GM12878 (cell line): ENCODE results near the gene TBXT. TPM values are rescaled to one million over a fixed set of nuclear protein-coding genes. Genes with fewer than 3 reads are reported as not detected.

Experiments used
- ATAC-seq: fragments of 200-7000 bp; cut with Tn5 transposase; 3 replicates; pipeline ENCODE4 v1.9.1; 2020; ENCODE audit warnings: mild to moderate bottlenecking, moderate library complexity
- BruUV-seq: library from RNA; stranded (reverse); fragments of 400-500 nt; replicated peaks from 2 replicates; lab custom pipeline; 2021; lab: Mats Ljungman, UMichigan
- CTCF ChIA-PET: fragments of 300-600 bp; sonication (Branson Sonifier 250); formaldehyde crosslinking; extraction: SDS; loops from one replicate; lab custom pipeline; 2021; ENCODE audit warnings: inconsistent platforms; lab: Yijun Ruan, JAX
- POLR2A ChIA-PET: fragments of 350-600 bp; formaldehyde crosslinking; extraction: SDS; loops from one replicate; lab custom pipeline; 2021; ENCODE audit warnings: inconsistent platforms; lab: Charles Lee
- RAD21 ChIA-PET: fragments of 300-600 bp; sonication (Branson Sonifier 250); formaldehyde crosslinking; loops from one replicate; lab custom pipeline; 2023; ENCODE audit warnings: antibody characterized with exemption; ENCODE audit not compliant: unreplicated experiment; lab: Charles Lee
- SMC1A ChIA-PET: fragments of 300-600 bp; sonication (Branson Sonifier 250); formaldehyde crosslinking; loops from one replicate; lab custom pipeline; 2023; ENCODE audit not compliant: unreplicated experiment, uncharacterized antibody; lab: Charles Lee
- DNase-seq: peaks from one replicate; pipeline ENCODE4 v3.0.0-alpha.2; 2011; ENCODE audit warnings: low read depth, low spot score
- FAIRE-seq: peaks from 3 replicates; lab custom pipeline; 2011; peaks lifted over from hg19 to GRCh38; lab: Jason Lieb, UNC
- H2AFZ ChIP-seq: 2 replicates; pipeline ENCODE4 v1.6.0; 2011; ENCODE audit warnings: low read depth, low read length, control low read depth; ENCODE audit not compliant: control insufficient read depth
- H3K27ac ChIP-seq: 2 replicates; pipeline ENCODE4 v1.5.1; 2011; ENCODE audit warnings: control low read depth; ENCODE audit not compliant: control insufficient read depth, insufficient read depth
- H3K27me3 ChIP-seq, 2 experiments: replicated peaks in 1 of 2; 2 replicates each; pipeline versions ENCODE4 v1.6.0 to v1.6.1; 2011; ENCODE audit warnings: low read length in 1 of 2; ENCODE audit not compliant: control insufficient read depth in 2 of 2, insufficient read depth in 2 of 2
- H3K36me3 ChIP-seq, 2 experiments: 2 replicates each; pipeline ENCODE4 v1.5.1; 2011; ENCODE audit warnings: low read length in 1 of 2; ENCODE audit not compliant: control insufficient read depth in 2 of 2, insufficient read depth in 2 of 2
- H3K4me1 ChIP-seq: 2 replicates; pipeline ENCODE4 v1.6.1; 2011; ENCODE audit warnings: mild to moderate bottlenecking, low read length, moderate library complexity, mixed read lengths; ENCODE audit not compliant: control insufficient read depth, insufficient read depth
- H3K4me2 ChIP-seq: 2 replicates; pipeline ENCODE4 v1.6.0; 2011; ENCODE audit warnings: control low read depth; ENCODE audit not compliant: control insufficient read depth, insufficient read depth
- H3K4me3 ChIP-seq: fragments of 200-600 bp; sonication (generic); 2 replicates; pipeline ENCODE4 v1.5.1; 2016
- H3K79me2 ChIP-seq: 2 replicates; pipeline ENCODE4 v1.6.0; 2011; ENCODE audit warnings: low read length; ENCODE audit not compliant: control insufficient read depth, insufficient read depth
- H3K9ac ChIP-seq: 2 replicates; pipeline ENCODE4 v1.8.0; 2011; ENCODE audit warnings: low read length, control low read depth, mixed read lengths; ENCODE audit not compliant: control insufficient read depth, insufficient read depth
- H3K9me3 ChIP-seq: replicated peaks from 3 replicates; pipeline ENCODE4 v1.5.1; 2011; ENCODE audit warnings: mild to moderate bottlenecking, low read length; ENCODE audit not compliant: control insufficient read depth, insufficient read depth
- H4K20me1 ChIP-seq: 2 replicates; pipeline ENCODE4 v1.6.0; 2011; ENCODE audit not compliant: control insufficient read depth, insufficient read depth
- CBFB ChIP-seq: IDR thresholded peaks from 2 replicates; pipeline ENCODE4 v1.6.1; 2016; ENCODE audit warnings: antibody characterized with exemption, low read depth
- ESRRA ChIP-seq: IDR thresholded peaks from 2 replicates; pipeline ENCODE4 v1.6.1; 2012; ENCODE audit warnings: mild to moderate bottlenecking, low read length, improper control_type of control experiment
- FOS ChIP-seq: IDR thresholded peaks from 3 replicates; pipeline ENCODE4 v1.6.1; 2011; ENCODE audit warnings: borderline replicate concordance; ENCODE audit not compliant: insufficient read length; ENCODE audit errors: extremely low read depth
- KDM1A ChIP-seq: fragments of 200-600 bp; sonication (generic); IDR thresholded peaks from 2 replicates; pipeline ENCODE4 v1.6.1; 2016; ENCODE audit warnings: borderline replicate concordance
- RCOR1 ChIP-seq: conservative IDR thresholded peaks from 2 replicates; pipeline ENCODE4 v1.6.1; 2012; ENCODE audit warnings: low read depth, low read length, improper control_type of control experiment
- RELA ChIP-seq: fragments of 450-650 bp; IDR thresholded peaks from 2 replicates; pipeline ENCODE4 v1.8.0; 2014; ENCODE audit warnings: borderline replicate concordance; ENCODE audit not compliant: partially characterized antibody
- SIX5 ChIP-seq: IDR thresholded peaks from 2 replicates; pipeline ENCODE4 v1.6.1; 2011; ENCODE audit warnings: mild to moderate bottlenecking, low read depth, low read length, moderate library complexity; ENCODE audit not compliant: severe bottlenecking
- SMC3 ChIP-seq: IDR thresholded peaks from 2 replicates; pipeline ENCODE4 v1.6.1; 2011; ENCODE audit warnings: low read length, improper control_type of control experiment, borderline replicate concordance
- WRNIP1 ChIP-seq: IDR thresholded peaks from 2 replicates; pipeline ENCODE4 v1.6.1; 2011; ENCODE audit warnings: low read depth, low read length, improper control_type of control experiment, borderline replicate concordance
- WGBS: methylation state at CpG from one replicate; pipeline ENCODE4 v1.1.6; 2016; ENCODE audit warnings: low lambda C conversion rate; ENCODE audit not compliant: insufficient replicate concordance, insufficient coverage; ENCODE audit errors: missing lambda C conversion rate; 5-methylcytosine and 5-hydroxymethylcytosine counted together
- in situ Hi-C: fragments of 300-500 bp; cut with MboI; formaldehyde crosslinking; loops from 9 replicates; pipeline ENCODE4 v1.14.3; 2018; ENCODE audit warnings: mixed read lengths
- intact Hi-C: fragments of 100-400 bp; cut with micrococcal nuclease; formaldehyde crosslinking; loops from one replicate; pipeline ENCODE4 v1.14.2; 2022; ENCODE audit not compliant: unreplicated experiment
- polyA plus RNA-seq, 11 experiments: library from polyadenylated mRNA; depleted of rRNA in 4 of 11; unstranded in 6 of 11; stranded (reverse) in 5 of 11; fragments of >200 nt; fragmentation: Nextera tagmentation in 4 of 11; fragmentation: Illumina TruSeq in 1 of 11; extraction: Ambion mirVana in 4 of 11; extraction: Trizol in 1 of 11; gene quantifications; 1 replicate in 1 of 11; 2 replicates in 10 of 11; pipeline versions ENCODE4 v1.2.1 to v1.2.3, GENCODE V29; 2011 to 2016; ENCODE audit warnings: inconsistent platforms in 2 of 11, missing spikeins in 2 of 11, low read depth in 1 of 11
- total RNA-seq, 4 experiments: library from RNA; depleted of rRNA in 3 of 4; stranded (reverse); fragments of >200 nt in 3 of 4; fragmentation: Illumina TruSeq in 1 of 4; extraction: Trizol in 1 of 4; gene quantifications; 2 replicates each; pipeline versions ENCODE4 v1.2.1 to v1.2.3, GENCODE V29; 2013 to 2021
- TF ChIP-seq, protein P1 (sequence below): fragments of 450-650 bp; IDR thresholded peaks from 2 replicates; pipeline ENCODE4 v1.6.1; 2017; ENCODE audit warnings: low read depth, mild to moderate bottlenecking, moderate library complexity
- TF ChIP-seq, protein P2 (sequence below): IDR thresholded peaks from 2 replicates; pipeline ENCODE4 v1.6.1; 2011; ENCODE audit warnings: mild to moderate bottlenecking, low read depth, low read length, moderate library complexity; ENCODE audit not compliant: insufficient replicate concordance
- TF ChIP-seq, protein P3 (sequence below): fragments of 450-650 bp; formaldehyde crosslinking; IDR thresholded peaks from 2 replicates; pipeline ENCODE4 v1.5.0; 2022; ENCODE audit warnings: mild to moderate bottlenecking, missing genetic modification characterization
- TF ChIP-seq, protein P4 (sequence below): fragments of 450-650 bp; IDR thresholded peaks from 2 replicates; pipeline ENCODE4 v1.6.1; 2017; ENCODE audit warnings: mild to moderate bottlenecking, moderate library complexity

The TBXT gene
- total and polyA plus RNA-seq, 10 of the 15 experiments (the other 5 are each of a cell fraction or from before 2014, with no cell fraction given), result 0.06 to 2.5 TPM; not detected in 8

DNA sequence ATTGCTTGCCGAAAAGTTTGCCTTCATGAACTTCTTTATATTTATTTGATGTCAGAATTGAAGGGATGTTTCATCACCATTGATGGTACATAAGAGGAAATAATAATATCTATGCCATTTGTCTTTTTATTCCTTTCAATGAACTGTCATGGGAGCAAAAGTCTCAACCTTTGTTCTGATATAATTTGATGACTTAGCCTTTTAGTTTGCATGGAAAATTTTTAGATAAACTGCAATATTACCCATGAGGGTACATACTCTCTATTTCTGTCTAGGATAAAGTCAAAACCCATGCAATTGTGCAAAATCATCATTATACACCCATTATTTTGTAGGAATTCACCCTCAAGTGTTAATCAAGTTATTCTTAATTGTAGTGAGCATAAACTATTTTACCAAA lies 15.9 kb downstream of the TBXT start:
- no peak overlapping the region for H3K9ac ChIP-seq
- H4K20me1 ChIP-seq, result no peaks in the 10 kb centered on the region
- no peak for ATAC-seq
- no peak overlapping the region for H3K4me2 ChIP-seq
- POLR2A ChIA-PET, result no interaction called here
- H3K9me3 ChIP-seq, result peaks cover 2% of the 10 kb centered on the region; the same call in 2 of the 3 replicates
- H3K79me2 ChIP-seq, result no peaks in the 10 kb centered on the region
- FAIRE-seq, result no peak
- H2AFZ ChIP-seq, result no peak overlapping the region
- no peaks in the 10 kb centered on the region; a peak in 1 of 4 replicates for H3K27me3 ChIP-seq
- RAD21 ChIA-PET, result no interaction called here
- intact Hi-C loops, result no loop called here
- no peak overlapping the region for H3K4me3 ChIP-seq
- in situ Hi-C loops, result no loop called here
- 41% methylated on average over 1 of the region's 1 CpG for WGBS
- no peaks in the 10 kb centered on the region for H3K4me1 ChIP-seq
- SMC1A ChIA-PET, result no interaction called here
- CTCF ChIA-PET, result interaction anchor here (1.2 to 1.3 kb wide), 2 partner anchors 30 to 53 kb away, joined by 3 read pairs; no protein-coding TSS in a partner anchor
- no peak for DNase-seq
- no TSS peak for BruUV-seq
- H3K27ac ChIP-seq, result no peak overlapping the region
- H3K36me3 ChIP-seq, result no peaks in the 10 kb centered on the region
- TF ChIP-seq, protein P1, sequence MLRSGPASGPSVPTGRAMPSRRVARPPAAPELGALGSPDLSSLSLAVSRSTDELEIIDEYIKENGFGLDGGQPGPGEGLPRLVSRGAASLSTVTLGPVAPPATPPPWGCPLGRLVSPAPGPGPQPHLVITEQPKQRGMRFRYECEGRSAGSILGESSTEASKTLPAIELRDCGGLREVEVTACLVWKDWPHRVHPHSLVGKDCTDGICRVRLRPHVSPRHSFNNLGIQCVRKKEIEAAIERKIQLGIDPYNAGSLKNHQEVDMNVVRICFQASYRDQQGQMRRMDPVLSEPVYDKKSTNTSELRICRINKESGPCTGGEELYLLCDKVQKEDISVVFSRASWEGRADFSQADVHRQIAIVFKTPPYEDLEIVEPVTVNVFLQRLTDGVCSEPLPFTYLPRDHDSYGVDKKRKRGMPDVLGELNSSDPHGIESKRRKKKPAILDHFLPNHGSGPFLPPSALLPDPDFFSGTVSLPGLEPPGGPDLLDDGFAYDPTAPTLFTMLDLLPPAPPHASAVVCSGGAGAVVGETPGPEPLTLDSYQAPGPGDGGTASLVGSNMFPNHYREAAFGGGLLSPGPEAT, result no peak
- TF ChIP-seq FOS (no peak), SMC3 (no peak), SIX5 (no peak), RELA (no peak), RCOR1 (no peak), CBFB (no peak), WRNIP1 (no peak), ESRRA (no peak), KDM1A (no peak)
- TF ChIP-seq, protein P2, sequence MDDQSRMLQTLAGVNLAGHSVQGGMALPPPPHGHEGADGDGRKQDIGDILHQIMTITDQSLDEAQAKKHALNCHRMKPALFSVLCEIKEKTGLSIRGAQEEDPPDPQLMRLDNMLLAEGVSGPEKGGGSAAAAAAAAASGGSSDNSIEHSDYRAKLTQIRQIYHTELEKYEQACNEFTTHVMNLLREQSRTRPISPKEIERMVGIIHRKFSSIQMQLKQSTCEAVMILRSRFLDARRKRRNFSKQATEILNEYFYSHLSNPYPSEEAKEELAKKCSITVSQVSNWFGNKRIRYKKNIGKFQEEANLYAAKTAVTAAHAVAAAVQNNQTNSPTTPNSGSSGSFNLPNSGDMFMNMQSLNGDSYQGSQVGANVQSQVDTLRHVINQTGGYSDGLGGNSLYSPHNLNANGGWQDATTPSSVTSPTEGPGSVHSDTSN, result no peak
- TF ChIP-seq, protein P3, sequence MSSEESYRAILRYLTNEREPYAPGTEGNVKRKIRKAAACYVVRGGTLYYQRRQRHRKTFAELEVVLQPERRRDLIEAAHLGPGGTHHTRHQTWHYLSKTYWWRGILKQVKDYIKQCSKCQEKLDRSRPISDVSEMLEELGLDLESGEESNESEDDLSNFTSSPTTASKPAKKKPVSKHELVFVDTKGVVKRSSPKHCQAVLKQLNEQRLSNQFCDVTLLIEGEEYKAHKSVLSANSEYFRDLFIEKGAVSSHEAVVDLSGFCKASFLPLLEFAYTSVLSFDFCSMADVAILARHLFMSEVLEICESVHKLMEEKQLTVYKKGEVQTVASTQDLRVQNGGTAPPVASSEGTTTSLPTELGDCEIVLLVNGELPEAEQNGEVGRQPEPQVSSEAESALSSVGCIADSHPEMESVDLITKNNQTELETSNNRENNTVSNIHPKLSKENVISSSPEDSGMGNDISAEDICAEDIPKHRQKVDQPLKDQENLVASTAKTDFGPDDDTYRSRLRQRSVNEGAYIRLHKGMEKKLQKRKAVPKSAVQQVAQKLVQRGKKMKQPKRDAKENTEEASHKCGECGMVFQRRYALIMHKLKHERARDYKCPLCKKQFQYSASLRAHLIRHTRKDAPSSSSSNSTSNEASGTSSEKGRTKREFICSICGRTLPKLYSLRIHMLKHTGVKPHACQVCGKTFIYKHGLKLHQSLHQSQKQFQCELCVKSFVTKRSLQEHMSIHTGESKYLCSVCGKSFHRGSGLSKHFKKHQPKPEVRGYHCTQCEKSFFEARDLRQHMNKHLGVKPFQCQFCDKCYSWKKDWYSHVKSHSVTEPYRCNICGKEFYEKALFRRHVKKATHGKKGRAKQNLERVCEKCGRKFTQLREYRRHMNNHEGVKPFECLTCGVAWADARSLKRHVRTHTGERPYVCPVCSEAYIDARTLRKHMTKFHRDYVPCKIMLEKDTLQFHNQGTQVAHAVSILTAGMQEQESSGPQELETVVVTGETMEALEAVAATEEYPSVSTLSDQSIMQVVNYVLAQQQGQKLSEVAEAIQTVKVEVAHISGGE, result no peak
- TF ChIP-seq, protein P4, sequence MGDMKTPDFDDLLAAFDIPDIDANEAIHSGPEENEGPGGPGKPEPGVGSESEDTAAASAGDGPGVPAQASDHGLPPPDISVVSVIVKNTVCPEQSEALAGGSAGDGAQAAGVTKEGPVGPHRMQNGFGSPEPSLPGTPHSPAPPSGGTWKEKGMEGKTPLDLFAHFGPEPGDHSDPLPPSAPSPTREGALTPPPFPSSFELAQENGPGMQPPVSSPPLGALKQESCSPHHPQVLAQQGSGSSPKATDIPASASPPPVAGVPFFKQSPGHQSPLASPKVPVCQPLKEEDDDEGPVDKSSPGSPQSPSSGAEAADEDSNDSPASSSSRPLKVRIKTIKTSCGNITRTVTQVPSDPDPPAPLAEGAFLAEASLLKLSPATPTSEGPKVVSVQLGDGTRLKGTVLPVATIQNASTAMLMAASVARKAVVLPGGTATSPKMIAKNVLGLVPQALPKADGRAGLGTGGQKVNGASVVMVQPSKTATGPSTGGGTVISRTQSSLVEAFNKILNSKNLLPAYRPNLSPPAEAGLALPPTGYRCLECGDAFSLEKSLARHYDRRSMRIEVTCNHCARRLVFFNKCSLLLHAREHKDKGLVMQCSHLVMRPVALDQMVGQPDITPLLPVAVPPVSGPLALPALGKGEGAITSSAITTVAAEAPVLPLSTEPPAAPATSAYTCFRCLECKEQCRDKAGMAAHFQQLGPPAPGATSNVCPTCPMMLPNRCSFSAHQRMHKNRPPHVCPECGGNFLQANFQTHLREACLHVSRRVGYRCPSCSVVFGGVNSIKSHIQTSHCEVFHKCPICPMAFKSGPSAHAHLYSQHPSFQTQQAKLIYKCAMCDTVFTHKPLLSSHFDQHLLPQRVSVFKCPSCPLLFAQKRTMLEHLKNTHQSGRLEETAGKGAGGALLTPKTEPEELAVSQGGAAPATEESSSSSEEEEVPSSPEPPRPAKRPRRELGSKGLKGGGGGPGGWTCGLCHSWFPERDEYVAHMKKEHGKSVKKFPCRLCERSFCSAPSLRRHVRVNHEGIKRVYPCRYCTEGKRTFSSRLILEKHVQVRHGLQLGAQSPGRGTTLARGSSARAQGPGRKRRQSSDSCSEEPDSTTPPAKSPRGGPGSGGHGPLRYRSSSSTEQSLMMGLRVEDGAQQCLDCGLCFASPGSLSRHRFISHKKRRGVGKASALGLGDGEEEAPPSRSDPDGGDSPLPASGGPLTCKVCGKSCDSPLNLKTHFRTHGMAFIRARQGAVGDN, result no peak
